Endothelial cell of umbilical vein (primary cell): ENCODE results near the gene SREK1IP1. TPM values are rescaled to one million over a fixed set of nuclear protein-coding genes. Genes with fewer than 3 reads are reported as not detected.

Source experiments
- BruUV-seq: library from RNA; stranded (reverse); fragments of 400-500 nt; replicated peaks from 2 replicates; lab custom pipeline; 2021; lab: Mats Ljungman, UMichigan
- CTCF ChIA-PET: fragments of 300-600, 350-600 bp; sonication (Branson Sonifier 250); formaldehyde crosslinking; loops from one replicate; lab custom pipeline; 2021; ENCODE audit warnings: antibody characterized with exemption, inconsistent platforms; lab: Charles Lee
- POLR2A ChIA-PET: fragments of 300-600, 350-600 bp; sonication (Branson Sonifier 250); formaldehyde crosslinking; loops from one replicate; lab custom pipeline; 2021; ENCODE audit warnings: antibody characterized with exemption, inconsistent platforms; lab: Charles Lee
- DNase-seq: peaks from one replicate; pipeline ENCODE4 v3.0.0-alpha.2; 2011; ENCODE audit warnings: low read depth, low spot score
- FAIRE-seq: peaks from 2 replicates; lab custom pipeline; 2011; peaks lifted over from hg19 to GRCh38; lab: Jason Lieb, UNC
- H2AFZ ChIP-seq: 2 replicates; pipeline ENCODE4 v1.6.0; 2012; ENCODE audit warnings: low read depth, low read length, control low read depth, inconsistent platforms
- H3K27ac ChIP-seq: 2 replicates; pipeline ENCODE4 v1.5.1; 2011; ENCODE audit warnings: low read depth, mild to moderate bottlenecking, control low read depth, low read length, moderate library complexity; ENCODE audit not compliant: insufficient read depth
- H3K27me3 ChIP-seq, 2 experiments: 2 replicates each; pipeline versions ENCODE4 v1.6.0 to v1.6.1; 2011; ENCODE audit warnings: low read length in 2 of 2, mixed read lengths in 1 of 2; ENCODE audit not compliant: control insufficient read depth in 2 of 2, insufficient read depth in 2 of 2
- H3K36me3 ChIP-seq, 2 experiments: 2 replicates in 1 of 2; 3 replicates in 1 of 2; pipeline ENCODE4 v1.5.1; 2011; ENCODE audit warnings: low read length in 2 of 2, mild to moderate bottlenecking in 1 of 2, moderate library complexity in 1 of 2; ENCODE audit not compliant: control insufficient read depth in 2 of 2, insufficient read depth in 2 of 2; ENCODE audit errors: extremely low read depth in 1 of 2
- H3K4me1 ChIP-seq: 3 replicates; pipeline ENCODE4 v1.5.1; 2011; ENCODE audit warnings: mild to moderate bottlenecking, low read length; ENCODE audit not compliant: control insufficient read depth, insufficient read depth; ENCODE audit errors: extremely low read depth
- H3K4me2 ChIP-seq: 2 replicates; pipeline ENCODE4 v1.6.1; 2011; ENCODE audit warnings: low read length, control low read depth, mixed read lengths; ENCODE audit not compliant: insufficient read depth
- H3K4me3 ChIP-seq, 3 experiments: fragments of 200-600 bp in 1 of 3; sonication (generic), shearing (Covaris generic) in 1 of 3; replicated peaks in 1 of 3; 2 replicates each; pipeline ENCODE4 v1.5.1; 2011 to 2016; ENCODE audit warnings: control low read depth in 3 of 3, low read length in 3 of 3, mild to moderate bottlenecking in 2 of 3, inconsistent platforms in 1 of 3, low read depth in 1 of 3, moderate library complexity in 1 of 3; ENCODE audit not compliant: insufficient read depth in 1 of 3
- H3K79me2 ChIP-seq: 2 replicates; pipeline ENCODE4 v1.6.0; 2012; ENCODE audit warnings: low read length, inconsistent platforms; ENCODE audit not compliant: control insufficient read depth, insufficient read depth
- H3K9ac ChIP-seq: replicated peaks from 2 replicates; pipeline ENCODE3; 2011; ENCODE audit warnings: low read length, control low read depth; ENCODE audit not compliant: insufficient read depth; ENCODE audit errors: extremely low read depth
- H3K9me1 ChIP-seq: replicated peaks from 3 replicates; pipeline ENCODE4 v1.6.0; 2011; ENCODE audit warnings: mild to moderate bottlenecking, low read length; ENCODE audit not compliant: control insufficient read depth, insufficient read depth; ENCODE audit errors: extremely low read depth
- H3K9me3 ChIP-seq: replicated peaks from 2 replicates; pipeline ENCODE4 v1.5.1; 2012; ENCODE audit warnings: low read length, inconsistent platforms; ENCODE audit not compliant: control insufficient read depth, insufficient read depth
- H4K20me1 ChIP-seq: replicated peaks from 2 replicates; pipeline ENCODE3; 2011; ENCODE audit warnings: mild to moderate bottlenecking, low read length; ENCODE audit not compliant: control insufficient read depth, insufficient read depth; ENCODE audit errors: extremely low read depth
- FOS ChIP-seq: IDR thresholded peaks from 2 replicates; pipeline ENCODE4 v1.6.1; 2011; ENCODE audit warnings: mild to moderate bottlenecking, low read length, moderate library complexity, borderline replicate concordance; ENCODE audit not compliant: insufficient read depth
- JUN ChIP-seq: IDR thresholded peaks from 2 replicates; pipeline ENCODE4 v1.6.1; 2011; ENCODE audit warnings: borderline replicate concordance, low read depth; ENCODE audit not compliant: insufficient read length, insufficient read depth
- MYC ChIP-seq: IDR thresholded peaks from one replicate; pipeline ENCODE4 v1.6.1; 2011; ENCODE audit warnings: mild to moderate bottlenecking, low read depth, low read length
- POLR2A ChIP-seq: IDR thresholded peaks from 2 replicates; pipeline ENCODE4 v1.6.1; 2012; ENCODE audit warnings: low read depth, mild to moderate bottlenecking, control low read depth, low read length
- POLR2AphosphoS5 ChIP-seq: IDR thresholded peaks from 2 replicates; pipeline ENCODE4 v1.6.1; 2012; ENCODE audit warnings: low read depth, mild to moderate bottlenecking, control low read depth, low read length, moderate library complexity; ENCODE audit not compliant: insufficient read depth
- dilution Hi-C: fragments of 300-500 bp; cut with MboI; formaldehyde crosslinking; loops from one replicate; pipeline ENCODE4 v1.15.0; 2019; ENCODE audit warnings: low sequenced_read_pairs; ENCODE audit not compliant: extremely low pct_ligation_motif_present
- intact Hi-C: fragments of 100-400 bp; cut with micrococcal nuclease; formaldehyde crosslinking; loops from one replicate; pipeline ENCODE4 v1.10.0; 2022
- polyA plus RNA-seq, 4 experiments: library from polyadenylated mRNA; depleted of rRNA in 3 of 4; stranded (reverse) in 3 of 4; unstranded in 1 of 4; fragments of >200 nt; gene quantifications; 2 replicates each; pipeline versions ENCODE4 v1.2.1 to v1.2.3, GENCODE V29; 2011 to 2012; ENCODE audit warnings: missing spikeins in 1 of 4
- total RNA-seq: library from RNA; stranded (reverse); gene quantifications from 2 replicates; pipeline ENCODE4 v1.2.3, GENCODE V29; 2021
- TF ChIP-seq, protein P1 (sequence below), 2 donors: IDR thresholded peaks; 1 replicate in 1 of 2; 2 replicates in 1 of 2; pipeline ENCODE4 v1.5.1; 2011; ENCODE audit warnings: low read length in 2 of 2, mild to moderate bottlenecking in 2 of 2, moderate library complexity in 2 of 2, control low read depth in 1 of 2, inconsistent platforms in 1 of 2, low read depth in 1 of 2; ENCODE audit not compliant: insufficient read depth in 1 of 2; ENCODE audit errors: extremely low read depth in 1 of 2

SREK1IP1 gene
- total and polyA plus RNA-seq, 2 donors (not counting 3 experiments of a cell fraction or from before 2014, with no cell fraction given), result 6.3 to 17.8 TPM

DNA sequence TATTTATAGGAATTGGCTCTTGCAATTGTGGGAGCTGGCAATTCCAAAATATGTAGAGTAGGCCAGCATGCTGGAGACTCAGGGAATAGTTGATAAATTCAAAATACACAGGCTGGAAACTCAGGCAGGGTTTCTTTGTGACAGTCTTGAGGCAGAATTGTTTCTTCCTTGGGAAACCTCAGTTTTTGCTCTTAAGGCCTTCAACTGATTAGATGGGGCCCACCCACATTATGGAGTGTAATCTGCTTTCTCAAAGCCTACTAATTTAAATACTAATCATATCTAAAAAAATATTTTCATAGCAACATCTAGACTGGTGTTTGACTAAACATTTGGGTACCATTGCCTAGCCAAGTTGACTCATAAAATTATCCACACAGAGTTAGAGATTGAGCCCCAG lies 27.8 kb upstream of the SREK1IP1 start:
- Histone ChIP-seq H3K9me1 (no peaks in the 10 kb centered on the region), H3K79me2 (no peaks in the 10 kb centered on the region), H3K36me3 (no peaks in the 10 kb centered on the region), H3K4me1 (peaks cover 34% of the 10 kb centered on the region), H3K4me2 (no peak overlapping the region), H3K27me3 (no peaks in the 10 kb centered on the region), H3K9me3 (no peaks in the 10 kb centered on the region), H3K4me3 (no peak overlapping the region), H3K9ac (no peak overlapping the region), H2AFZ (no peak overlapping the region), H4K20me1 (no peaks in the 10 kb centered on the region), H3K27ac (no peak overlapping the region)
- intact Hi-C loops (no loop called here), dilution Hi-C loops (no loop called here)
- ChIA-PET POLR2A (no interaction called here), CTCF (no interaction called here)
- FAIRE-seq (no peak), DNase-seq (no peak)
- BruUV-seq, result no TSS peak
- TF ChIP-seq POLR2AphosphoS5 (no peak), FOS (no peak), MYC (no peak), JUN (no peak), POLR2A (no peak)
- TF ChIP-seq, protein P1, sequence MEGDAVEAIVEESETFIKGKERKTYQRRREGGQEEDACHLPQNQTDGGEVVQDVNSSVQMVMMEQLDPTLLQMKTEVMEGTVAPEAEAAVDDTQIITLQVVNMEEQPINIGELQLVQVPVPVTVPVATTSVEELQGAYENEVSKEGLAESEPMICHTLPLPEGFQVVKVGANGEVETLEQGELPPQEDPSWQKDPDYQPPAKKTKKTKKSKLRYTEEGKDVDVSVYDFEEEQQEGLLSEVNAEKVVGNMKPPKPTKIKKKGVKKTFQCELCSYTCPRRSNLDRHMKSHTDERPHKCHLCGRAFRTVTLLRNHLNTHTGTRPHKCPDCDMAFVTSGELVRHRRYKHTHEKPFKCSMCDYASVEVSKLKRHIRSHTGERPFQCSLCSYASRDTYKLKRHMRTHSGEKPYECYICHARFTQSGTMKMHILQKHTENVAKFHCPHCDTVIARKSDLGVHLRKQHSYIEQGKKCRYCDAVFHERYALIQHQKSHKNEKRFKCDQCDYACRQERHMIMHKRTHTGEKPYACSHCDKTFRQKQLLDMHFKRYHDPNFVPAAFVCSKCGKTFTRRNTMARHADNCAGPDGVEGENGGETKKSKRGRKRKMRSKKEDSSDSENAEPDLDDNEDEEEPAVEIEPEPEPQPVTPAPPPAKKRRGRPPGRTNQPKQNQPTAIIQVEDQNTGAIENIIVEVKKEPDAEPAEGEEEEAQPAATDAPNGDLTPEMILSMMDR (IDR thresholded peaks at IDR 0.05; ENCODE audit: extremely low read depth in 1 of 2, insufficient read depth in 1 of 2, low read depth in 1 of 2, low read length in 2 of 2), result no peak
